Measurements from ENCODE around the gene SASH1. TPM values are rescaled to one million over a fixed set of nuclear protein-coding genes. Genes with fewer than 3 reads are reported as not detected.

SASH1 gene
- total RNA-seq, 4 donors from 2014 or later: 55.3 to 118 (median 79.6) TPM

- peak overlapping the region in 1 of 4 donors; percentile 7 for H3K27ac ChIP-seq
- DNase-seq: no peak
- 67 to 70% methylated on average over 3 of the region's 3 CpGs for WGBS, 2 donors
- peaks cover 0 to 8% (median 0%) of the 10 kb centered on the region in 4 donors for H3K27me3 ChIP-seq
- no peak overlapping the region for H3K4me3 ChIP-seq
- H3K4me1 ChIP-seq: peaks cover 0 to 14% (median 0%) of the 10 kb centered on the region in 3 donors
- intact Hi-C loops (cut with DNase I): no loop called here
- no peak for TF ChIP-seq POLR2A (IDR thresholded peaks at IDR 0.05)
- TF ChIP-seq CTCF (IDR thresholded peaks at IDR 0.05): no peak
- H3K9me3 ChIP-seq: no peaks in the 10 kb centered on the region
- no peaks in the 10 kb centered on the region for H3K36me3 ChIP-seq
Observed at GRCh38 chr6:148596891-148597455, 254.3 kb downstream of the SASH1 start.

GRCh38 chr6:148598724-148599123 is 256.1 kb downstream of the SASH1 start:
- H3K9me3 ChIP-seq: no peaks in the 10 kb centered on the region
- no peaks in the 10 kb centered on the region for H3K36me3 ChIP-seq
- intact Hi-C loops (cut with DNase I): no loop called here
- peaks cover 0 to 4% (median 0%) of the 10 kb centered on the region in 3 donors for H3K4me1 ChIP-seq
- TF ChIP-seq CTCF (IDR thresholded peaks at IDR 0.05): no peak
- no peak for TF ChIP-seq POLR2A (IDR thresholded peaks at IDR 0.05)
- no peak overlapping the region for H3K4me3 ChIP-seq
- H3K27ac ChIP-seq: peak overlapping the region in 3 of 4 donors; percentile 4 to 66 (median 40)
- H3K27me3 ChIP-seq: peaks cover 0 to 8% (median 0%) of the 10 kb centered on the region in 4 donors
- 42 to 55% methylated on average over 3 of the region's 3 CpGs for WGBS, 2 donors
- DNase-seq: no peak

- 77 to 86% methylated on average over 7 of the region's 7 CpGs for WGBS, 2 donors
- Histone ChIP-seq H3K36me3 (no peaks in the 10 kb centered on the region), H3K27me3 (peaks cover 0 to 8% (median 0%) of the 10 kb centered on the region in 4 donors), H3K9me3 (no peaks in the 10 kb centered on the region), H3K4me1 (peaks cover 0 to 4% (median 0%) of the 10 kb centered on the region in 3 donors), H3K4me3 (no peak overlapping the region), H3K27ac (peak overlapping the region in 2 of 4 donors; percentile 19 to 55)
- DNase-seq: no peak
- intact Hi-C loops (cut with DNase I): no loop called here
- TF ChIP-seq CTCF (IDR thresholded peaks at IDR 0.05) (no peak), POLR2A (IDR thresholded peaks at IDR 0.05) (no peak)
Observed at GRCh38 chr6:148599967-148600426, 257.4 kb downstream of the SASH1 start.

Small RNAs within 50 kb of the gene (small RNA-seq; reads per million reads assigned to genes)
- 0 reads per million in 4 donors for gene SNRPEP6

All from esophagus squamous epithelium (tissue), 5 donors.